PFSK-1 (cell line): ENCODE data around the gene STX2.

Source experiments
- FOXP2 ChIP-seq: optimal IDR thresholded peaks from 2 replicates; pipeline ENCODE3; 2011; ENCODE audit warnings: borderline replicate concordance, control low read depth, inconsistent platforms; ENCODE audit not compliant: insufficient read depth; ENCODE audit errors: extremely low read length, extremely low read depth
- POLR2AphosphoS5 ChIP-seq: IDR thresholded peaks from 2 replicates; pipeline ENCODE4 v1.6.1; 2012; ENCODE audit warnings: low read depth, mild to moderate bottlenecking, control low read depth, low read length, moderate library complexity
- SIN3A ChIP-seq: IDR thresholded peaks from 2 replicates; pipeline ENCODE4 v1.6.1; 2012; ENCODE audit warnings: mild to moderate bottlenecking, low read length, moderate library complexity, borderline replicate concordance; ENCODE audit not compliant: insufficient read depth
- TAF1 ChIP-seq: IDR thresholded peaks from 2 replicates; pipeline ENCODE4 v1.6.1; 2012; ENCODE audit warnings: low read length, control low read depth, borderline replicate concordance; ENCODE audit not compliant: insufficient read depth
- TF ChIP-seq, protein P1 (sequence below), 2 experiments: IDR thresholded peaks; 2 replicates each; pipeline versions ENCODE4 v1.6.1 to v1.8.0; 2011 to 2012; ENCODE audit warnings: low read depth in 2 of 2, low read length in 2 of 2, control low read depth in 1 of 2, inconsistent platforms in 1 of 2, mild to moderate bottlenecking in 1 of 2, moderate library complexity in 1 of 2; ENCODE audit not compliant: insufficient read depth in 1 of 2

STX2 gene

DNA sequence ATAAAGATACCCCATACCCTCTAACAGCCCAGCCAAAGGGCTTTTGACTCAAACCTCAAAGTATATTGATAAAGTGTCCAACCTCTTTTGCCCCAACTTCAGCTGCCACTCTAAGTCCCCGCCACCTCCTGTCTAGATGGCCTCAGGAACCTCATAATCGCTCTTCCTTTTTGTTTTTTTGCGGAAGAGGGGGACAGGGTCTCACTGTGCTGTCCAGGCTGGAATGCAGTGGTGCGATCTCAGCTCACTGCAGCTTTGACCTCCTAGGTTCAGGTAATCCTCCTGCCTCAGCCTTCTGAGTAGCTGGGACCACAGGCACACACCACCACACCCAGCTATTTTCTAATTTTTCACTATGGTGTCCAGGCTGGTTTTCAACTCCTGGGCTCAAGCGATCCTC is 60.3 kb downstream of the STX2 start:
- TF ChIP-seq SIN3A: no peak
- no peak for TF ChIP-seq POLR2AphosphoS5
- TF ChIP-seq, protein P1, sequence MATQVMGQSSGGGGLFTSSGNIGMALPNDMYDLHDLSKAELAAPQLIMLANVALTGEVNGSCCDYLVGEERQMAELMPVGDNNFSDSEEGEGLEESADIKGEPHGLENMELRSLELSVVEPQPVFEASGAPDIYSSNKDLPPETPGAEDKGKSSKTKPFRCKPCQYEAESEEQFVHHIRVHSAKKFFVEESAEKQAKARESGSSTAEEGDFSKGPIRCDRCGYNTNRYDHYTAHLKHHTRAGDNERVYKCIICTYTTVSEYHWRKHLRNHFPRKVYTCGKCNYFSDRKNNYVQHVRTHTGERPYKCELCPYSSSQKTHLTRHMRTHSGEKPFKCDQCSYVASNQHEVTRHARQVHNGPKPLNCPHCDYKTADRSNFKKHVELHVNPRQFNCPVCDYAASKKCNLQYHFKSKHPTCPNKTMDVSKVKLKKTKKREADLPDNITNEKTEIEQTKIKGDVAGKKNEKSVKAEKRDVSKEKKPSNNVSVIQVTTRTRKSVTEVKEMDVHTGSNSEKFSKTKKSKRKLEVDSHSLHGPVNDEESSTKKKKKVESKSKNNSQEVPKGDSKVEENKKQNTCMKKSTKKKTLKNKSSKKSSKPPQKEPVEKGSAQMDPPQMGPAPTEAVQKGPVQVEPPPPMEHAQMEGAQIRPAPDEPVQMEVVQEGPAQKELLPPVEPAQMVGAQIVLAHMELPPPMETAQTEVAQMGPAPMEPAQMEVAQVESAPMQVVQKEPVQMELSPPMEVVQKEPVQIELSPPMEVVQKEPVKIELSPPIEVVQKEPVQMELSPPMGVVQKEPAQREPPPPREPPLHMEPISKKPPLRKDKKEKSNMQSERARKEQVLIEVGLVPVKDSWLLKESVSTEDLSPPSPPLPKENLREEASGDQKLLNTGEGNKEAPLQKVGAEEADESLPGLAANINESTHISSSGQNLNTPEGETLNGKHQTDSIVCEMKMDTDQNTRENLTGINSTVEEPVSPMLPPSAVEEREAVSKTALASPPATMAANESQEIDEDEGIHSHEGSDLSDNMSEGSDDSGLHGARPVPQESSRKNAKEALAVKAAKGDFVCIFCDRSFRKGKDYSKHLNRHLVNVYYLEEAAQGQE (IDR thresholded peaks at IDR 0.05; ENCODE audit: insufficient read depth in 1 of 2, low read depth in 2 of 2, low read length in 2 of 2): no peak
- TF ChIP-seq FOXP2: no peak
- TF ChIP-seq TAF1: no peak

GRCh38 chr12:130776857-130777339 is 62.2 kb downstream of the STX2 start:
- TF ChIP-seq FOXP2 (no peak), TAF1 (no peak), POLR2AphosphoS5 (no peak)
- TF ChIP-seq, protein P1 (IDR thresholded peaks at IDR 0.05; ENCODE audit: insufficient read depth in 1 of 2, low read depth in 2 of 2, low read length in 2 of 2): no peak

DNA sequence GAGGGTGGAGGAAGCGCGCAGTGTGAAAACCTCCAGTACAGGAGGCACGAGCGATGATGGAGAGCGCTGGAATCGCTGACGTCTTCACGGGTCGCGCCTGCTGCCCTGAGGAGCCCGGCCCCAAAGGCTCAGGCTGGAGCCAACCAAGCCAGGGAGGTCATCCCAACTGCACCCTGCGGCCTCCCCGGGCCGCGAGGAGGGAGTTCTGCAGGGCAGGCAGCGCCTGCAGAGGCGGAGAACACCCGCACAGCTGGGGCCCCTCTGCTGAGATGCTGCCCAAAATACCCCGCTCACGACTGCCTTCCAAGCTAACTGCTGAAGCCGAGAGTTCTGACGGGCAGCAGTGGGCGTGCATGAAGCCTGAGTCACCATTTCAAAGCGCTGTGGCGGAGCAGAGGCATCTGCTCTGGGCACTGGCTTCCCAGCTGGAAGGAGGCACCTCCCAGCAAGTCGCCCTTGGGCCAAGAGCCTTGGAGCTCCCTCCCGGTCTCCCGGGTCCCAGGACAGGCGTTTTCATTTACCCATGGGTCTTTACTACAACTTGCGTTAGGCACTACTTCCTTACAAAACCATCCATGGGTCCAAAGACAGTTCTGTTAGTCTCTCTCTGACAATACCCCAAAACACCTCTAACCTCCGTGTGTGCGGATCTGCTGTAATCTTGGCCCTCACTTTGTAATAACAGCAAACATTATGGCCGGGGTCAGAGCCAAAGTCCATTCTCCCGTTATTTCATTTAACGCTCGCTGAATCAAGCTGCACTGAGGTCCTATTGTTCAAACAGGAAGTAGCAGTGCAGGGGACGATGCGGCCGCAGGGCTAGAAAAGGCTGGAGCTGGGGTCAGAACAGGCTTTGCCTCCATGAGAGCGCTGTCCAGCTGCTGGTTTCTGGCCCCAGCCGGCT is 62.8 kb downstream of the STX2 start:
- TF ChIP-seq, protein P1 (IDR thresholded peaks at IDR 0.05; ENCODE audit: insufficient read depth in 1 of 2, low read depth in 2 of 2, low read length in 2 of 2): peak; percentile 97
- no peak for TF ChIP-seq TAF1

DNA sequence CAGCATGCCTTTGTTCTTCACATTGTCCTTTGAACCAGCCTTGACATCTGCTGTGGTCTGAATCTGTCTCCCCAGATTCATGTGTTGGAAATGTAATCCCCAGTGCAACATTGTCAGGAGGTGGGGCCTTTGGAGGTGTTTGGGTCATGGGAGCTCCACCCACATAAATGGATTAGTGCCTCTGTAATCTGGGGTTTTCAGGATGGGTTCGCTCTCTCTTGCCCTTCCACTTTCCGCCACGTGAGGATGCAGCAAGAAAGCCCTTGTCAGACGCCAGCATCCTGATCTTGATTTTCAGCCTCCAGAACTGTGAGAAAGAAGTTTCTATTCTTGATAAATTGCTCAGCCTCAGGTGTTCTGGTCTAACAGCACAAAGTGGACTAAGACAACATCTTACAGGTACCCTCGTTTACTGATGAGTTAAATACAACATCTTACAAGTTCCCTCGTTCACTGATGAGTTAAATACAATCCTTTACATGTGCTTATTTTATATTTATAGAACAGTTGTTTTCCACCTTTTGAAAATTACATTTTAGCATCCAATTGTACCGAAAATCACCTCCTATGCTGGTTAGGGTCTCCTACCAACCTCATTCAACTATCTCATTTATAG is 68.5 kb downstream of the STX2 start:
- TF ChIP-seq, protein P1 (IDR thresholded peaks at IDR 0.05; ENCODE audit: insufficient read depth in 1 of 2, low read depth in 2 of 2, low read length in 2 of 2): no peak
- no peak for TF ChIP-seq SIN3A
- no peak for TF ChIP-seq FOXP2
- no peak for TF ChIP-seq POLR2AphosphoS5
- TF ChIP-seq TAF1: no peak
